Activated CD8-positive, alpha-beta memory T cell treated with anti-CD3 and anti-CD28 coated beads for 24 hours (primary cell): ENCODE measurements around the gene MEGF6.

Source experiments
- DNase-seq: peaks from one replicate; pipeline ENCODE4 v3.0.0-alpha.2; 2020

MEGF6 gene

DNA sequence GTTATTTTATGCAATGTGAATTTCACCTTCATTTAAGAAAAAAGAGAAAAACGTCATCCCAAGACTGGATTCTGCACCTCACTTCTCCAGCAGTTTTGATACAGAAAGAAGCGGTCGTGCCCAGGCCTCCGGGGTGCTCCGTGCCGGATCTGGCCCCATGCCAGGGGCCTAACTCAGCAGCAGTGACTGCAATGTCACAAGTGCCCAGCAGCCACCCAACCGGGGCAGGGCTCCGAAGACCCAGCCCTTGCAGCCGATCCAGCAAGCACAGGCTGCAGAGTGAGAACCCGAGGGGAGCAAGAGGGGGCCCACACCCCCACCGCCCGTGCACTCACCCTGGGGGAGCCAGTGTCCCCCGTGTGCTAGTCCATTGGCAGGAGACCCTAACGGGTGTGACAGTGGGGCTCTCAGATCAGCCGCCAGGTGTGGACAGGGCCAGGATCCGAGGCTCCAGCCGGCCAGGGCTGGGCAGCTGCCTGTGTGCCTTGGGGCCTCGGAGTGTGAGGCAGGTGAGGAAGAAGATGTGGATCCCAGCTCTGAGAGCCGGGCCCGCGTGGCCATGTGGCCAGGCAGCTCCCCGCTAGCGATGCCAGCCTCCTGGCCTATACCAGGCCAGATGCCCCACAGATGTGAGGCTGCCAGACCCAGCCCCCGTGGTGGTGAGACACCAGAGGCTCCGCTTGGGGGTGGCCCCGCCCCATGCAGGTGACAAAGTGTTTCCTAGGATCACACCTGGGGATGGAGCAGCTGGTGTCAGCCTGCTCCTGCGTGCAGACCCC is 60.6 kb downstream of the MEGF6 start:
- DNase-seq, result no peak

DNA sequence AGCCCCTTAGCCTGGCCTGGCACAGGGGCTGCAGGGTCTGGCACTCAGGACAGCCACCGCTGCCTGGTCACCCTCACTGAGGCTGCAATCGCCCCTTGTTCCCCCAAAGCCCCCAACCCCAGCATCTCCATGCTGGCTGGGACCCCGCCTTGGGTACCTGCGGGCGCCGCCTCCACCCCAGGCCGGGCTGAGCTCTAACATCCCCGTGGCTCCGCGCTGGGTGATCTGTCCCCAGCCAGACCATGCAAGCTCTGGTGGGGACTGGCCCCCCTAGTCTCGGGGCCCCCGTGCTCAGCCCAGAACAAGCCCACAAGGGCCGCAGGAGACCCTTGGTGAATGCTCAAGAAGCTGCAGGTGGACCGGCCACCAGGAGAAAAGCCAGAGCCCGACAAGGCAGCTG is 62.4 kb downstream of the MEGF6 start:
- DNase-seq, result no peak

DNA sequence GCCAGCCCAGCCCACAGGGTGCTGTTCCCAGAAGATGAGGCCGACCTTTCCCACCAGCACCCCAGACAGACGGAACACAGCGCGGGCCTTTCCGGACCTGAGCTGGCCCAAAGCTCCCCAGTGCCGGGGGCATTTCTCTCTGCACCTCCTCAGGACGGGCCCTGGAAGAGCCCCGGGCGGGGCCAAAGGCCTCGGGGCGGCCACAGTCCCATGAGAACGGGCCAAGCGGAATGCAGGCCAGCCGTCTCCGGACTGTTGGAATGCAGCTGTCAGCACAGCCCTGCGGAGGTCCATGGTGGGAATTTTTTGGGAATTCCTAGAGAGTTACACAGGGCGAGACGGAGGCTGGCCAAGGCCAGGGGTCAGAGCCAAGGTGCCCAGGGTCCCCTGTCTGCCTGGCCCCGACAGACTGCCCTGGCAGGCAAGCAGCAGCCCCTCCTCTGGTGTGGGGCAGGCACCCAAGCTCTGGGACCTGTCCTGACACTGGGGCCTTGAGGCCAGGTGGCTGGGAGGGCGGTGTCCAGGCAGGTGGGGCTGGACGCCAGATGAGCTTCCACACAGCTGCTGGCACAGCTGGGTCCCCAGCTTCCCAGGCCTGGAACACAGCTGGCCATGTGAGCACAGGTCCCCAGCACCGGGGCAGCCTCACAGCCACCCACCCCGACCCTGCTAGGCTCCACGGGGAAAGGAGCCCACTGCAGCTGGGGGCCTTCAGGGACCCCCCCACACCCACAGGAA is 63.0 kb downstream of the MEGF6 start:
- DNase-seq, result no peak

DNA sequence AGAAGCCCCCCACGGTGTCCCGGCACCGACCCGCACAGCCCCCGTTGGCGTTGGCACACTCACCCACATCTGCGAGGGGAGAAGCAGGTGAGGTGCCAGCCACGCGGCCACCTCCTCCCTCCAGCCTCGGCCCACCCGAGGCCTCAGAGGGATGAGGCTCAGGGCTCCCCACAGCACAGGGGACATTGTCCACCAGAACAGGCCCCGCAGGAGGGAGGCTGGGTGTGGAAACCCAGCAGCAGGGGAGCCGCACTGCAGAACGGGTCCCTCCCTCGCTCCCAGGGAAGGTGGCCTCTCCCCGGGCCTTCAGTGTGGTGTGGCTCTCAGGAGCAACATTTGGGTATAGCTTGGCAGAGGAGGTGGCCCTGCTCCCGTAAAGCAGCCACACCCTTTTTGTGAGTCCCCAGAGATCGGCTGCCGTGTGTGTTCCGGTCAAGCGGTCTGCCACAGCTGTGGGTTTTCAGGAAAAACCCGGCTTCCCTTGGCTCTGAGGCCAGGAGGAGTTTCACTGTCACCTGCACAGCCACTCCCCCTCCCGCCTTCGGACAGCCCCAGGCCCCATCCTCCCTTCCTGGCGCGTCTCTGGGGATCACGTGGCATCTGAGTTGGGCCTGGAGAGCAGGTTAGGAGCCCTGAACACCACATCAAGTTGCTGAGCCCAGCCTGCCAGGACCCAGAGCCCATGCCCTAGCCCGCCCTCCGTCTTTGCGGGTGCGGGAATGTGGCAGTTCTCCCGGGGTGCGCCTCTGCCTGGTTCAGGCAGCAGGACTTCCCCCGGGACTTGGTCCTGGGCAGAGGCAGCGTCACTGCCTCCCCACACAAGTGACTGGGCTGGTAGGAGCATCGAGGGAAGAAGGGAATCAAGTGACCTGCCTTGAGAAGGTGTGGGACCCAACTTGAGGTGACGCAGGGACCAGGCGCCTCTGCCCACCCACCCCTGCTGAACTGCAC is 64.0 kb downstream of the MEGF6 start:
- DNase-seq, result no peak

DNA sequence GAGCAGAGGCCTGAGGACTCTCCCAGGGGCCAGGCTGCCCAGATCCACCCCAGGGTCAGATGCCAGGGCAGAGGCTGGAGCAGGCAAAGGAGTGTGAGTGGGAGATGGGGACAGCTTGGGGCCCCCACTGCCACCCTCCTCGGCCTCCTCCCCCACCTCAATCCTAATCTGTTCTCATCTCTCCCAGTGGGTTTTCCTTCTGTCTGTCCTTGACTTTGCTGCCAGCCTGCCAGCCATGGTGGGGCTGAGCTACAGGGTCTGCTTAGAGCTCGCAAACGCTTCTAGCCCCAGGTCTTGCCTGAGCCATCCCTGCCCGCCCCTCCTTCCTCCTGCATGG is 65.3 kb downstream of the MEGF6 start:
- DNase-seq, result no peak

DNA sequence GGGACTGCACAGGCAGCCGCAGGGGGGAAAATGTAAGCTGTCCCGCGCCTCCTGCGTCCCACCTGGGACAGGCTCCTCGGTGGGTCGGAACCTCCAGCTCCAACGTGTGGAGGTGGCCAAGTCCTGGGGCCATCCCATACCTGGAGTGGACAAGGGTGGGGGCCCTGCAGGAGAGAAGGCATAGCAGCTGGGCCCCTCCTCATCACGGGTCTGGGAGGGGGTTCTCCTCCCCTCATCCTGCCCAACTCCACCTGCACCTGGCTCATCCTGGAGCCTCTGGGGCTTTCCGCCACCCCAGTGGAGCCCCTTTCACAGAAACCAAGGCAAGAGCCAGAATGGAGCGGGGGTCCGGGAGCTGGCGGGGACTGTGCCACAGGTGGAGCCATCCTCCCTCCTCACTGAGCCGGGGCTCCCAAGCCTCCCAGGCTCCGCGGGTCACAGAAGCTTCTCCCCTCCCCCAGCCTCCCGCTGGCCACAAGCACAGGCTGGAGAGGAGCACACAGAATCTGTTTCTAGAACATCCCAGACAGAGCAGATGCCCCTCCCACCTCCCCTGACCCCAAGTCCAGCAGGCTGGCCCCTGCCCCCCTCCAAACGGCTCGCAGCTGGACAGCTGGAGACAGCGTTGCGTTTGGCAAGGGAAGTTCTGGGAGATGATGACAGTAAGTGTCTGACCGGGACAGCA is 65.8 kb downstream of the MEGF6 start:
- DNase-seq, result no peak

DNA sequence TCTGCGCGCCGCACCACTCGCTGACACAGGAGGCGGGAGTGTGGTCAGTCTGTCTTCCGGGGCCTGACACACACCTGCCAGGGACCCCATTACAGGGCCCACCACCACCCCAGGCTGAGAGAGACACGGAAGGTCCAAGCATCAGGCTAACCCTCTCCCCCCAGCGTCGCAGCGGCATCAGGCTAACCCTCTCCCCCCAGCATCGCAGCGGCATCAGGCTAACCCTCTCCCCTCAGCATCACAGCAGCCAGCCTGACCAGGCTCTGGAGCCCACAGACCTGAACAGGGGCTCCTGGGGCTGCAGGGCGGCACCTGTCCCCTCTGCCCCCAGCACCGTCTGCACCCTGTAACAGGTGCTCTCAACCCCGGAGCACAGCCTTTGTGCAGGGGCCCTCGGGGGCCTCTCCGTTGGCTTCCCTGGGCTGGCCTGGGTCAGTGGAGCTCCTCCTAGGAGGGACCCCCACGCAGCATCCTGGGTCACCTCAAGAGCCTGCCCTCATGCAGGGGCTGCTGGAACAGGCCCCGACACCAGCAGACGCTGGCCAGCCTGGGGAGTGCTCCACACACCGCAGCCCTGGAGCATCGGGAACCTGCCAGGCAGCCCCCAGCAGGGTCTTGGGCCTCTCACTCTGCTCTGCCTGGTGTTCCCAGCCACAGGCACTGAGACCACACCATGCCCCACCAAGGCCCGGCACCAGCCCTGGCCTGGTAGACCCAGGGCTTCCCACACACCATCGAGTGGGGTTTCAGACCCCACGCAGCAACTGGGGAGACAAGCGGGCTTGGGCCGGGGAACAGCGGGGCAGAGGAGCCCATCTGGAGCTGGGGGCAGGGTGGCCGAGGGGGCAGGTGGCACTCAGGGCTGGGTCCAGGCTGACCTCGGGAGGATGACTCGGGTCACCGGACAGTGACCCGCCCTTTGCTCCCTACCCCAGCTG is 67.0 kb downstream of the MEGF6 start:
- DNase-seq, result no peak

DNA sequence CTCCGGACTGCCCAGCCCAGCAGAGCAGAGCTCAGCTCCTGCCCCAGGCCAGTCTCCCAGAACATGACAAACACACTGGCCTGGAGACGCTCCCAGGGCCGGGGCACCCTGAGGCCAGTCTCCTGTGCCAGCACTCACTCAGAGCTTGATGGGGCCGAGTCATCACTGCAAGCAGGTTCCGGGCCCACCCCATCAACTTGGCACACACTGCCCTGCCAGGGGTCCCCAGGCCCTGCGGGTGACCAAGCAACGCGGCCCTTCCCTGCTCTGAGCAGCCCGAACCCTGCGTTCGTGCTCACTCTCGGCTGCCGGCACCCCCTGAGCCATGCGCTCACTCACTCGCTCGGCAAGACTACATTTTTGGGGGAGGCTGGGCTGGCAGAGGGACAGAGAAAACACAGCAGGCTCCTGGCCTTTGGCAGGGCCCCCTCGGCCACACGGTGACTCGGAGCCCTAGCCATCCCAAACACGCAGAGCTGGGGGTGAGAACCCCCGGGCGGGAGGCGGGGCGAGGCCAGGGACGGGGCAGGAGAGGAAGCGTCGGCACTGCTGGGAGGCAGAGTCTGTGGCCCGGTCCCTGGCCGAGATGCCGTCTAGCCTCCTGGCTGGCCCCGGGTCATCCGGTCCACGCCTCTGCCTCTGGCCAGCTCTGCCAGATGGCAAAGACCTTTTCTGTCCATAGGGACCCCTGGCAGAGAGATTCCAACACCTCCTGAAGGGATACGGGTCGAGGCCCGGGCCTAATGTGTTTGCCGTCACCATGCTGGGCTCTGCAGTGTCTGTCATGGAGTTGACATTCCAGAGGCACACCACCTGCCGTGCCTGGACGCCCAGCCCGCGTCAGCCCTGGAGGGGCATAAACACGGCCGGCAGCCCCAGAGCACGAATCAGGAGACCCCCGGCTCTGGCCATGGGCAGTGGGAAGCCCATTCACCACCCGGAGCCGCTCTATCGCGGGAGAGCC is 68.0 kb downstream of the MEGF6 start:
- DNase-seq, result no peak

DNA sequence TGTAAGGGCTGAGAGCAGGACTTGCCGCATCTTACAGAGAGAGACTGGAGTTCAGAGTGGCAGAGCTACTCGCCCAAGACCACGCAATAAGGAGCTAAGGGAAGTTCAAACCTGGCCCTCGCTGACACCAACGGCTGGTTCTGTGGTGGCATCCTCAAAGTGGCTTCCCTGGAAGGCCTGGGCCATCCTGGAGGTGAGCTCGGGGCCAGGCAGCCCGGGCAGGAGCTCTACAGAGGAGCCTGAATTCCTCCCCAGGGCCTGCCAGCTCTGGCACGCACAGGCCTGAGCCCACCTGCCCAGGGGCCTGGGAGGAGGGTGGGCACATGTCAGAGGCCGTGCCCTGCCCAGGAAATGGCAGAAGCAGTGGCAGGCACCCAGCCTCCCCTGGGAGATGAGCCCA is 68.6 kb downstream of the MEGF6 start:
- no peak for DNase-seq

DNA sequence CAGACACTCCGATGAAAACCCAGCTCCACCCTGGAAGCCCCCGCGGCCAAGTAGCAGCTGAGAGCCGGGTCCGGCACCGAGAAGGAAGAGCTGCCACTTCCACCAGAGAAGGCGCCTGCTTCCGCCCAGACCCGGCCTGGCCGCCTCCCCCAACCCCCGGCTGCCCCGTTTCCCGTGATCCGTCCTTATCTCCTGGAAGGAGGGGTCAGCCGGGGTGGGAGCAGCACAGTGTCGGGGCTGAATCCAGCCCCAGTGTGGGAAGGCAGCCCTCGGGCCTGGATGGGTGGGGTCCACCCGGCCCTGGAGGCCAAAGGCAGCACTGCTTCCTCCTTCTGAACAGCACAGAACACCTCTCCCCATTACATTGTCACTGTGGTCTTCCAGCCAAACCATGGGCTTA is 69.4 kb downstream of the MEGF6 start:
- no peak for DNase-seq

DNA sequence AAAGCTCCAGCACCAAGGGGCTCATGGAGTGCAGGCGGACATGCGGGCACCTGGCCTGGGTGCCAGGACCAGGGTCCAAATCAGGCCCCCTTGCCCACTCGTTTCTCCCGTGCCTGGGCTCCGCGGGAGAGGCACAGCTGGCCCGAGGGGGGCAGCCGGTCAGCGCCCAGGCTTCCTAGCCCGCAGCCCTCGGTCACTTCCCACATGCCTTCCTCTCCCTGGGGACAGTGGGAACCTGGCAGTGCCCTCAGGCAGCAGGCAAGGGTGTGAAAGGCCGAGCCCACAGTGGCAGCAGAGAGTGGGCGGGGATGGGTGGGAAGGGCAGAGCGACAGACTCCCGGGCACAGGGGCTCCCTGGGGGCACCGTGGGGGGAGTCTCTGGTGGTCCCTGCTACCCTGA is 69.8 kb downstream of the MEGF6 start:
- DNase-seq, result no peak

DNA sequence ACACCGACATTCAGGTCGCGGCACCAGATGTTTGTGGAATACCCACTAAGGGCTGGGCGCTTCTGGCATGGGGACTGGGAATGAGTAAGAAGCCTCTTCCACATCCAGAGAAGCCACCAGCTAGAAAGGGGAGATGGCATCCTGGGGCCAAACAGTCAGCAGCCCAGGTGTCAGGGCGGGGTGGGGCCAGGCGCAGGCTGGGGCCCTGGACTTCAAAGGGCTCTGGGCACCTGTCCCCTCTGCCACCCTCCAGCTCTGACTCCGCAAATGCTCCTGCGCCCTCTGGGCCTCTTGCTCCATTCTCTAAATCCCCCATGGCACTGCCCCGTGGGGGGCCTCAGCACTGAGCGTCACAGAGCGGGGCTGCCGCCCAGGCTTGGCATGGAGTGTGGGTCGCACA is 70.4 kb downstream of the MEGF6 start:
- no peak for DNase-seq

DNA sequence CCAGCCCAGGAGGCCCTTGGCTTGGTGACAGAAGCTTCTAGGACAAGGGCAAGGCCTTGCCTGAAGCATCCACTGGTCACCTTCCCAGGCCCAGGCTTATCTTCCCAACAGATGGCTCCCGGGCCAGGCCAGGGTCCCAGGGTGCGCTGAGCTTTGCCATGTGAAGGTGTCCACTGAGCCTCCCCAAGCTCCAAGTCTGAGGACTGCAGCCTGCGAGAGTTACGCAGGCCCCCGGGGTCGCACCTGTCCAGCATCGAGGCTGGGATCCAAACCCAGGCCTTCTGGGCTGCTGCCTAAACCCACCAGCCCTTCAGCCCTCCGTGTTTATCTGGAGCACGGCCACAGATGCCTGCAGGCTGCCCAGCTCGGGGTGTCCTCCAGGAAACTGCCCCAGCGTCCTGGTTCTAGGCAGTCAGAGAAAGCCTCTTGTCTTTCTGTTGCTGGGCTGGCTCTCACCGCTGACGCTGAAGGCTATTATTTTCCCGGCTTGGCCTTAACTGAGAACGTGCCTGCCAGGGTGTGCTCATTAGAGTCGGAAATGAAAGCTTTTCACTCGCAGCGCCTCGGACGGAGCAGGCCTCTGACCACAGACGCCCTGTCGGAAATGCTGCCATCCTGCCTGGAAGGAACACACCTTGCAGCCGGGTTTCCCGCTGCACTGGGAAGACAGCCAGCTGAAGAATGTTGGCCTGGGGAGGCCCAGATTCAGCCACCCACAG is 71.4 kb downstream of the MEGF6 start:
- DNase-seq, result no peak

DNA sequence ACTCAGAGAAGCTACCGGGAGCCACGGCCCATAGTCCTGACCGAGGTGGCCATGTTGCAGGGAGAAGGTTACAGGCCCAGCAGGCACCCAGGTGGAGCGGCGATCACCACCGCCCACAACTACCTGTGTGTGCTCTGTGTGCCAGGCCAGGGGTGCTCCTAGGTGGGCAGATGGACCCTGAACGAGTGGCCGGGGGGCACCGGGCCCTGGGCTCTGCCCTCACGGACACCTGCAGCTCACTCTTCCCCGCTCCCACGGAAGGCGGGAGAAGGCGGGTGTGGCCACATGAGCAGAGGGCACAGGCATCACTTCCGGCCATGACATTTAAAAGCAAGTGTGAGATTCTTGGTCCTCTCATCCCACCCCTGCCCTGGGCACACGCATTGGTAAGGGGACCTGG is 73.9 kb downstream of the MEGF6 start:
- no peak for DNase-seq

DNA sequence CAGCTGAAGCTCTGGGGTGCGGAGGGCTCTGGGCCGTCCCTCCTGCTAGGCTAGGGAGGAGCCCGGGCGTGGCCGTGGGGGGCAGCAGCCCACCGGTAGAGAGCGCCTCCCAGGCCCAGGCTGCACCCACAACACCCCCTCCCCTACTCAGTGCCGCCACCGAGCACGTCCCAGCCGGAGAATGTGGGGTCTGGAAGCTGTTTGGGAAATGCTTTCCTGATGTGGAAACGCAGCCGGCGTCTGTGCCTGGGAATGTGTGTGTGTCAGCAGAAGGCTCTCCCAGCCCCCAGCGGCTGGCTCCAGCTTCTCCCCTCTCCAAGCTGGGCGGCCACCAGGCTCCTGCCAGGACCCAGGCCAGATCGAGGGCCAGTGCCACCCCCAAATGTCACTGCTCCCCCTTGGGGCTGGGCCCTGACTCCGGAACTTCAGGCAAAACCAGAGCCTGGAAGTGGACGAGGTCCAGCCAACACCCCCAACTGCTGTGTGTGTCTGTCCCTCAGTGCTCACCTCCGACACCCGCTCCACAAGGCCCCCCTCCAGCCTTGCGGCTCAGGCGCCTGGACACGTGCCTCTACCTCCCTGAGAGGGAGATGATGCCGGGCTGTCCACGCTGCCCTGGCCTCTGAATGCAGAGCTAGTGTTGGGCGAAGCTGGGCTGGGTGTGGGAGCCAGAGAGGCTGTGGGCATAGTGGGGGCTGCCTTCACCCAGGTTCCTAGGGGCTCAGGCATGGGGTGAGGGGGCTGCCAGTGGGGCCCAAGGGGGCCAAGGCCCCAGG is 74.7 kb downstream of the MEGF6 start:
- no peak for DNase-seq

DNA sequence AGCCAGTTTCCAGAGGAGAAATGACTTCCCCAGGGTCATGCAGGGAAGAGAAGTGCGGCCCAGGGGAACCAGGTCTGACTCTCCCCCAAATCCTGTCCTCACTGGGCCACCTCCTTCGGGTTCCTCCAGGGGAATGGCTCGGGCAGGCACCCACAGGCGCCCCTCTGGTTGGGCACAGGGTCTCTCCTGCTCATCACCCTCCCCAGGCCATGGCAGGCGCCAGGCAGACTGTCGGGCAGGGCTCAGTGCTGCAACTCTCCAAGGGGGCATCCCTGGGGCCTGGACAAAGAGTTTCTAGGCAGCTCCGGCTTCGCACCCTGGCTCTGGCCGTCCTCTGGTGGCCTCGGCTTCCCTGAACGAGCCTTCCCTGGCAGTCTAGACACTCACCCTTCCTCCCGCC is 75.6 kb downstream of the MEGF6 start:
- no peak for DNase-seq

DNA sequence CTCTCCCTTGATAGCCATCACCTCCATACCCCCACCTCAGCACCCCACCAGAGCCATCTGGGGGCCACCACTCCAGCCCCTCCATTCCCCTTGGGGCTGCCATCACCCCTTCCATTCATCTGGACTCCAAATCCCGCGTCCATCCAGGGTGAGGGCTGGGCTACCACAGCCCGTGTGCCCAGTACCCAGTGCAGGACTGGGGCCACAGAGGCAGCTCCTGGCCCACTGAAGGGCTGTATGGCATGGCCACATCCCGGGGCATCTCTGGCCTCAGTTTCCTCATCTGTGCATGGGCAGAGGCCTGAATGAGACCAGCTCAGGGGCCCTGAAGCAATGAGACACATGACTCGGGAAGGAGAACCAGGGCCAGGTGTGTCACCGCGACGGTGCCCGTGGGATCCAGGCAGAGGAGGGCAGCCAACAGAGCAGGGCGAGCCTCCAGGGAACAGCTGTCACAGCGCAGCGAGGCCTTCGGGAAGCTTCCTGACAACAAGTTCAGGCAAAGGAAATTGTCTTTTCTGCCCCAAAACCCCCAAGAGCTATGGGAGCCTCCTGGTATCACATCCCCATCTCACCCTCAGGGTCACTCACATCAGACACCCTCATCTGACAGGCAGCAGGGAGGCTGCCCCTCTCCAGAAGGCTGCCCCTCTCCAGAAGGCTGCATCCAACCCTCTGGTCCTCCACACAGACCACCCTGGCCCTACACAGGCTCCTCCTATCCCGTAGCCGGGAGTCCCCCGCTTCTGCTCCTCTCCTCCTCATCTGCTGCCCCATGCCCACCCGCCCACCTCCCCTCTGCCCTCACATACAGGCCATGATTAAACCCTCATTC is 76.3 kb downstream of the MEGF6 start:
- DNase-seq, result no peak
